HepG2 (cell line): Measurements from ENCODE around the gene P4HB. TPM values are rescaled to one million over a fixed set of nuclear protein-coding genes. Genes with fewer than 3 reads are reported as not detected.

Experiments
- AKAP8 ChIP-seq: sonication (generic); formaldehyde crosslinking; IDR thresholded peaks from 2 replicates; pipeline ENCODE4 v1.5.1; 2020; ENCODE audit warnings: mild to moderate bottlenecking, missing genetic modification reagents
- ARID5B ChIP-seq: IDR thresholded peaks from 2 replicates; pipeline ENCODE4 v1.4.0; 2020; ENCODE audit warnings: mild to moderate bottlenecking, missing genetic modification reagents
- ATAD3A ChIP-seq: sonication (generic); formaldehyde crosslinking; IDR thresholded peaks from 2 replicates; pipeline ENCODE4 v1.4.0; 2020; ENCODE audit warnings: missing genetic modification reagents
- E2F2 ChIP-seq: sonication (generic); formaldehyde crosslinking; IDR thresholded peaks from 2 replicates; pipeline ENCODE4 v1.4.0; 2020; ENCODE audit warnings: missing genetic modification reagents, borderline replicate concordance
- HNF4G ChIP-seq, 2 experiments: sonication (generic) in 1 of 2; formaldehyde crosslinking in 1 of 2; IDR thresholded peaks; 2 replicates each; pipeline versions ENCODE4 v1.4.0 to v1.6.1; 2011 to 2020; ENCODE audit warnings: borderline replicate concordance in 2 of 2, low read depth in 2 of 2, mild to moderate bottlenecking in 2 of 2, low read length in 1 of 2, missing genetic modification reagents in 1 of 2, moderate library complexity in 1 of 2
- MIER2 ChIP-seq: IDR thresholded peaks from 2 replicates; pipeline ENCODE4 v1.6.1; 2016; ENCODE audit warnings: missing biosample characterization, missing genetic modification reagents
- NBN ChIP-seq: fragments of 450-650 bp; conservative IDR thresholded peaks from 2 replicates; pipeline ENCODE4 v1.6.1; 2017
- PITX1 ChIP-seq: sonication (generic); formaldehyde crosslinking; IDR thresholded peaks from 2 replicates; pipeline ENCODE4 v1.5.1; 2020; ENCODE audit warnings: mild to moderate bottlenecking, missing genetic modification reagents
- RBFOX2 ChIP-seq: fragments of 200-400 bp; formaldehyde crosslinking; IDR thresholded peaks from 2 replicates; pipeline ENCODE4 v1.6.1; 2017; ENCODE audit warnings: low read depth, mild to moderate bottlenecking, low read length
- REPIN1 ChIP-seq: sonication (generic); formaldehyde crosslinking; IDR thresholded peaks from 2 replicates; pipeline ENCODE4 v1.8.0; 2022; ENCODE audit warnings: missing genetic modification reagents, low read depth, mild to moderate bottlenecking, borderline replicate concordance
- RFX3 ChIP-seq: IDR thresholded peaks from 2 replicates; pipeline ENCODE4 v1.6.1; 2016; ENCODE audit warnings: missing biosample characterization, missing genetic modification reagents
- SIX4 ChIP-seq: sonication (generic); formaldehyde crosslinking; IDR thresholded peaks from 2 replicates; pipeline ENCODE4 v1.4.0; 2020; ENCODE audit warnings: missing genetic modification reagents
- SOX6 ChIP-seq, 2 experiments: fragments of 450-650 bp in 1 of 2; sonication (generic) in 1 of 2; formaldehyde crosslinking in 1 of 2; IDR thresholded peaks; 2 replicates each; pipeline versions ENCODE4 v1.4.0 to v1.6.1; 2017 to 2020; ENCODE audit warnings: antibody characterized with exemption in 1 of 2, mild to moderate bottlenecking in 1 of 2, missing genetic modification reagents in 1 of 2
- TCF7L2 ChIP-seq: IDR thresholded peaks from 2 replicates; pipeline ENCODE4 v1.6.1; 2011; ENCODE audit warnings: mild to moderate bottlenecking, low read depth, low read length, moderate library complexity
- THYN1 ChIP-seq: sonication (generic); formaldehyde crosslinking; IDR thresholded peaks from 2 replicates; pipeline ENCODE4 v1.8.1; 2023; ENCODE audit warnings: low read depth, mild to moderate bottlenecking, moderate library complexity, missing genetic modification reagents, borderline replicate concordance
- ZBTB3 ChIP-seq: sonication (generic); formaldehyde crosslinking; IDR thresholded peaks from 2 replicates; pipeline ENCODE4 v1.4.0; 2020; ENCODE audit warnings: low read depth, mild to moderate bottlenecking, moderate library complexity, missing genetic modification reagents, borderline replicate concordance
- ZNF138 ChIP-seq: sonication (generic); formaldehyde crosslinking; IDR thresholded peaks from 2 replicates; pipeline ENCODE4 v1.5.0; 2020; ENCODE audit warnings: mild to moderate bottlenecking, low read depth, missing genetic modification reagents
- ZNF496 ChIP-seq: sonication (generic); formaldehyde crosslinking; IDR thresholded peaks from 2 replicates; pipeline ENCODE4 v1.8.1; 2023; ENCODE audit warnings: mild to moderate bottlenecking, moderate library complexity, missing genetic modification reagents; ENCODE audit not compliant: insufficient replicate concordance
- ZNF503 ChIP-seq: sonication (generic); formaldehyde crosslinking; IDR thresholded peaks from 2 replicates; pipeline ENCODE4 v1.4.0; 2020; ENCODE audit warnings: missing genetic modification reagents
- ZNF550 ChIP-seq: sonication (generic); formaldehyde crosslinking; IDR thresholded peaks from 2 replicates; pipeline ENCODE4 v1.4.0; 2020; ENCODE audit warnings: mild to moderate bottlenecking, missing genetic modification reagents, borderline replicate concordance
- ZSCAN29 ChIP-seq: sonication (generic); formaldehyde crosslinking; conservative IDR thresholded peaks from 2 replicates; pipeline ENCODE4 v1.4.0; 2020; ENCODE audit warnings: mild to moderate bottlenecking, missing genetic modification reagents
- polyA plus RNA-seq, 8 experiments: library from polyadenylated mRNA; depleted of rRNA in 3 of 8; stranded (reverse) in 7 of 8; unstranded in 1 of 8; fragments of >200 nt; fragmentation: Illumina TruSeq in 4 of 8; extraction: Trizol in 4 of 8; gene quantifications; 2 replicates each; pipeline versions ENCODE4 v1.2.1 to v1.2.3, GENCODE V29; 2011 to 2016; ENCODE audit warnings: low read depth in 4 of 8, missing spikeins in 1 of 8, mixed read lengths in 1 of 8; ENCODE audit not compliant: insufficient read depth in 1 of 8
- total RNA-seq, 5 experiments: library from RNA; depleted of rRNA; stranded (reverse); fragments of >200 nt; fragmentation: Illumina TruSeq; extraction: Trizol; gene quantifications; 2 replicates each; pipeline ENCODE4 v1.2.3, GENCODE V29; 2016; ENCODE audit warnings: low read depth in 1 of 5

P4HB gene
- total and polyA plus RNA-seq, 2 of the 13 experiments (the other 11 are each of a cell fraction or from before 2014, with no cell fraction given) = 185 to 782 TPM

- peak; percentile 89; the same call in 1 of the 2 replicates for TF ChIP-seq ZNF550 (CRISPR knock-in tag)
- no peak for TF ChIP-seq REPIN1 (CRISPR knock-in tag)
- TF ChIP-seq SOX6 (IDR thresholded peaks at IDR 0.05) = no peak
- TF ChIP-seq SOX6 (CRISPR knock-in tag; IDR thresholded peaks at IDR 0.05) = no peak
- TF ChIP-seq RFX3 (CRISPR knock-in tag) = no peak
- TF ChIP-seq E2F2 (CRISPR knock-in tag) = no peak; the same call in 1 of the 2 replicates
- TF ChIP-seq MIER2 = no peak
- no peak for TF ChIP-seq ZNF496
- TF ChIP-seq ATAD3A (CRISPR knock-in tag) = no peak
- TF ChIP-seq ARID5B (CRISPR knock-in tag) = peak; percentile 6; the same call in 1 of the 2 replicates
- no peak for TF ChIP-seq ZNF503 (CRISPR knock-in tag)
- TF ChIP-seq TCF7L2 = no peak
- no peak for TF ChIP-seq PITX1 (CRISPR knock-in tag)
- TF ChIP-seq AKAP8 (CRISPR knock-in tag) = no peak
- TF ChIP-seq NBN = no peak
- TF ChIP-seq ZSCAN29 (CRISPR knock-in tag) = no peak; the same call in 1 of the 2 replicates
- peak; percentile 78 for TF ChIP-seq RBFOX2
- TF ChIP-seq HNF4G (IDR thresholded peaks at IDR 0.05; ENCODE audit: borderline replicate concordance, low read depth, low read length) = peak; percentile 7; the same call in 1 of the 2 replicates
- no peak; the same call in 1 of the 2 replicates for TF ChIP-seq HNF4G (CRISPR knock-in tag; IDR thresholded peaks at IDR 0.05; ENCODE audit: borderline replicate concordance, low read depth)
- no peak for TF ChIP-seq THYN1
- no peak for TF ChIP-seq ZBTB3 (CRISPR knock-in tag)
- TF ChIP-seq ZNF138 (CRISPR knock-in tag) = 0 out of 2 replicates have a peak, but pooled peaks have one; percentile 48
- TF ChIP-seq SIX4 (CRISPR knock-in tag) = no peak
These were observed at the start of gene P4HB (continued) for GRCh38 chr17:81859906-81860755.
